ENCODE data around the gene STX8.

DNA sequence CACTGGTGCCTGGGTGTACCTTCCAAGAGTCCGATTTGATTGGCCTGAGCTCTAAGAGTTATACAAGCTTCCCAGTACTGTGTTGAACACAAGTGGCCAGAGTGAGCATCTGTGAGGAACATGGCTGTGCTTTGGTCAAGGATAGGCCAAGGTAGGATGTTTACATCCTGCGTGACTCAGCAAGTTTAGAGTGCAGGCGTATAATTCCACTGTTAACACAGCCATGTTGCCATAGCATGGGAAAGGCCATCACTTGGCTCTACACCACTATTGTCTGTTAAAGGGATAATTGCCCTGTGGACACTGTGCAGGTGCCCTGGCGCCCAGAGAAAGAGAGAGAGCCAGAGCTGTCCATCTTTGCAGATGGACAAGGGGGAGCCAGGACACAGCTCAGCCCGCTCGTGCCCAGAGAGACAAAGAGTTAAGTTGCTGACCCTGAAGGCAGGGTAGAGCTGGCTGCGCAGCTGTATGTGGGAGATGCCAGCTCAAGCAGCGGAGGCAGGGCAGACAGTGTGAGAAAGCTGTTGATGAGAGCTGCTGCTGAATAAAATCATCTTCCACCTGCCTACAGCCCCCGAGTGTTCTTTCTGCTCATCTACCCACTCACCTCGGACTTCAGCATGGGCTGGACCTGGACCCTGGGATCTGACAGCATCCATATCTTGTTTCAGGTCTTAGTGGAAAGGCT, 12.5 kb upstream of the STX8 start:
- TF ChIP-seq POLR2A (IDR thresholded peaks at IDR 0.05; ENCODE audit: low read depth, low read length) (no peak), TAF1 (IDR thresholded peaks at IDR 0.05; ENCODE audit: low read depth, low read length) (no peak), POLR2AphosphoS5 (IDR thresholded peaks at IDR 0.05; ENCODE audit: low read depth, low read length) (no peak), PAX5 (IDR thresholded peaks at IDR 0.05; ENCODE audit: insufficient read depth, low read length, severe bottlenecking) (no peak), SPI1 (IDR thresholded peaks at IDR 0.05; ENCODE audit: low read depth, low read length) (no peak), POU2F2 (IDR thresholded peaks at IDR 0.05; ENCODE audit: low read depth, low read length) (no peak)

All from GM12891 (cell line).